Coronary artery (tissue), 2 donors: ENCODE data around the gene TARDBP.
"Not testable (repeated sequence)": the region's sequence is repeated elsewhere in the genome, so short reads cannot be mapped to it uniquely, and the experiment has no call there.

Experiments used
- DNase-seq: peaks from one replicate; pipeline ENCODE4 v3.0.0-alpha.2; 2017; ENCODE audit warnings: low spot score
- H3K27ac ChIP-seq, 2 donors: fragments of 200-600 bp; sonication (generic); one replicate each; pipeline ENCODE4 v1.5.1; 2016 to 2019
- H3K4me3 ChIP-seq: fragments of 200-600 bp; sonication (generic); 2 replicates; pipeline ENCODE4 v1.5.1; 2016; ENCODE audit warnings: mild to moderate bottlenecking, moderate library complexity
- TF ChIP-seq, protein P1 (sequence below): fragments of 200-600 bp; sonication (generic); IDR thresholded peaks from one replicate; pipeline ENCODE4 v1.5.1; 2019; ENCODE audit warnings: antibody characterized with exemption

TARDBP gene

DNA sequence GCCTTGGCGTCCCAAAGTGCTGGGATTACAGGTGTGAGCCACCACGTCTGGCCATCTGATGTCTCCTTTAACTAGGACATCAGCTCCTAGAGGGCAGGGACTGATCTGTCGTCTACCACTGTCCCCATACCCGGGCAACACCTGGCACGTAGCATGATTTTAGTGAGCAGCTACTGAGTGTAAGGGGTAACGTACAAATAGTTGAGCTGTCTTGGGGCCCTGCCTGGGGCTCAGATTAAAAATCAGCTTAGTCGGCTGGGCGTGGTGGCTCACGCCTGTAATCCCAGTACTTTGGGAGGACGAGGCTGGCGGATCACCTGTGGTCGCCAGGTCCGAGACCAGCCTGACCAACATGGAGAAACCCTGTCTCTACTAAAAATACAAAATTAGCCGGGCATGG is 45.6 kb downstream of the TARDBP start:
- Histone ChIP-seq H3K4me3 (no peak overlapping the region), H3K27ac (no peak overlapping the region)
- no peak for DNase-seq
- TF ChIP-seq, protein P1, sequence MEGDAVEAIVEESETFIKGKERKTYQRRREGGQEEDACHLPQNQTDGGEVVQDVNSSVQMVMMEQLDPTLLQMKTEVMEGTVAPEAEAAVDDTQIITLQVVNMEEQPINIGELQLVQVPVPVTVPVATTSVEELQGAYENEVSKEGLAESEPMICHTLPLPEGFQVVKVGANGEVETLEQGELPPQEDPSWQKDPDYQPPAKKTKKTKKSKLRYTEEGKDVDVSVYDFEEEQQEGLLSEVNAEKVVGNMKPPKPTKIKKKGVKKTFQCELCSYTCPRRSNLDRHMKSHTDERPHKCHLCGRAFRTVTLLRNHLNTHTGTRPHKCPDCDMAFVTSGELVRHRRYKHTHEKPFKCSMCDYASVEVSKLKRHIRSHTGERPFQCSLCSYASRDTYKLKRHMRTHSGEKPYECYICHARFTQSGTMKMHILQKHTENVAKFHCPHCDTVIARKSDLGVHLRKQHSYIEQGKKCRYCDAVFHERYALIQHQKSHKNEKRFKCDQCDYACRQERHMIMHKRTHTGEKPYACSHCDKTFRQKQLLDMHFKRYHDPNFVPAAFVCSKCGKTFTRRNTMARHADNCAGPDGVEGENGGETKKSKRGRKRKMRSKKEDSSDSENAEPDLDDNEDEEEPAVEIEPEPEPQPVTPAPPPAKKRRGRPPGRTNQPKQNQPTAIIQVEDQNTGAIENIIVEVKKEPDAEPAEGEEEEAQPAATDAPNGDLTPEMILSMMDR = no peak

GRCh38 chr1:11058595-11059154 is 46.2 kb downstream of the TARDBP start:
- Histone ChIP-seq H3K27ac (peak overlapping the region in 1 of 2 donors; percentile 50), H3K4me3 (peak overlapping the region; percentile 99)
- TF ChIP-seq, protein P1 = no peak
- no peak for DNase-seq

GRCh38 chr1:11059155-11059967 is 46.9 kb downstream of the TARDBP start:
- DNase-seq = no peak
- TF ChIP-seq, protein P1 = no peak
- Histone ChIP-seq H3K27ac (peak overlapping the region; percentile 25 to 50), H3K4me3 (peak overlapping the region; percentile 99)

DNA sequence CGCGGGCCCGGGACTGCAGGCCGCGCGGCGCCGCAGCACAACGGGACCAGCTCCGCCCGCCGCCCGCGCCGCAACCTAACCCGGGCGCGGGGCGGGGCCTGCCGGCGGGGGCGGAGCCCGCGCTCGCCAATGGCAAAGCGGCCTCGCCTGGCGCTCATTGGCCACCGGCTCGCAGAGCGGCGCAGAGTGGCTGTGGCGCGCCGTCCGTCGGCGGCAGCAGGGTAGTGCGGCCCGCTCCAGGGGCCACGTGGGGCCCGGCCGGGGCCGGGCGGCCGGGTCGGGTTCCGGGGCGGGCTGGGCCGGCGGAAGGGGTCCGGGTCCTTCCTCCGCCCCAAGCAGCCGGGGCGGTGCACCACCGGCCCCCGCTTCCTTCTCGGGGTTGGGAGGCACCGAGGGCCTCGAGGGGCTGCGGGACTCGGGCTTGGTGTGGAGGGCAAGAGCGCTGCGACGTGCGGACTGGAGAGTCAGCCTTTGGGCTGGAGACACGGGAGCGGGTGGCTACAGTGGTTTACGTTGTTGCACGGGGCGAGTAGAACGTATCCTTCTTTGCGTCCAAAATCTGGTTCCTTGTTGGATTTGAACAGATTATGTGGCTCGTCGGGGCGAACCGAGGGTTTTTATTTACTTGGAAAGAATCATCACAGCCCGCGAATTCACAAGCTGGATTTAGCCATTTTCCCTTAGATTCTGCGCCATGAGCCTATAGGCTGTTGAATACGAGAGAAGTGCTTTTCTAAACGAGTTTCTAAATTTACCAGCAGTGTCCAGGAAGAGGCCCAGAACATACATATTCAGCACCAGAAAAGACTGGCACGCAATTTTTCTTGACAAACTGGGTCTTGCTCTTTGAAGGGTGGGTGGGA is 47.7 kb downstream of the TARDBP start, which contains the start of gene SRM:
Gene SRM, minus strand, starts transcription at position 51 of the 863 bp plus-strand sequence. CDS start 75 bp downstream, outside the sequence.
- TF ChIP-seq, protein P1 = peak; percentile 40

DNA sequence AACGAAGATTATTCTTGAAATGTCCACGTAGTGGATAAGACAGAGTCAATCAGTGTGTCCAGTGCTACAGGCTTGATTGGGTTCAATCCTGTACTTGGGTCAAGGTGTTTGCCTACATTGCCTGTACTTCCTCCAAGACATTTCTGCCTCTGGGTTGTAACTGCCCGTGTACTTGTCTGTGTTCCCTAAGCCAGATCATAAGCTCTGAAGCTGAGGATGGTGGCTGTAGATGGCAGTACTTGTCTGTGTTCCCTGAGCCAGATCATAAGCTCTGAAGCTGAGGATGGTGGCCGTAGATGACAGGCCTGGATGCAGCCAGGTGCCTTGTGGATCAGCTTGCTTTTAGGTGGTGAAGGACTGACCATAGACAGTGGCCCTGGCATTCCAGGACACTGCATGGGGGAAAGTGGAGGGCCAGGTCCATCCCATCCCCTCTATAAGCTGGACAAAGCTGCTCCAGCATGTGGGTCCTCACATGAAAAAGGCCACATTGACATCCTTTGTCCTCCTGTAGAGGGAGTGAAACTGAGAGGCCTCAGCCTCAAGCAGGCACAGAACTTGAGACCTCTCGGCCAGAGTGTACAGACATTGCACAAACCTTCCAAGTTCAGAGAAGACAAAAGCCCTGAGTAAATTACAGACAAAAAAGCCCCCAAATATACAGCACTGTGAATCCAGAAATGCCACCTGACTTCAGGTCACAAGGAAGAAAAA is 49.4 kb downstream of the TARDBP start:
- H3K27ac ChIP-seq = no peak overlapping the region
- TF ChIP-seq, protein P1 = no peak
- no peak for DNase-seq
- H3K4me3 ChIP-seq = no peak overlapping the region

More for the DNA sequence above, 47.7 kb downstream of the TARDBP start, which contains the start of gene SRM:
- Histone ChIP-seq H3K27ac (peak within 1 kb of the TSS; percentile 32 to 77), H3K4me3 (peak within 1 kb of the TSS; percentile 99)
- DNase-seq = peak; percentile 89

GRCh38 chr1:11062965-11063401 is 50.5 kb downstream of the TARDBP start:
- Histone ChIP-seq H3K4me3 (no peak overlapping the region), H3K27ac (no peak overlapping the region)
- TF ChIP-seq, protein P1 = no peak
- no peak for DNase-seq

DNA sequence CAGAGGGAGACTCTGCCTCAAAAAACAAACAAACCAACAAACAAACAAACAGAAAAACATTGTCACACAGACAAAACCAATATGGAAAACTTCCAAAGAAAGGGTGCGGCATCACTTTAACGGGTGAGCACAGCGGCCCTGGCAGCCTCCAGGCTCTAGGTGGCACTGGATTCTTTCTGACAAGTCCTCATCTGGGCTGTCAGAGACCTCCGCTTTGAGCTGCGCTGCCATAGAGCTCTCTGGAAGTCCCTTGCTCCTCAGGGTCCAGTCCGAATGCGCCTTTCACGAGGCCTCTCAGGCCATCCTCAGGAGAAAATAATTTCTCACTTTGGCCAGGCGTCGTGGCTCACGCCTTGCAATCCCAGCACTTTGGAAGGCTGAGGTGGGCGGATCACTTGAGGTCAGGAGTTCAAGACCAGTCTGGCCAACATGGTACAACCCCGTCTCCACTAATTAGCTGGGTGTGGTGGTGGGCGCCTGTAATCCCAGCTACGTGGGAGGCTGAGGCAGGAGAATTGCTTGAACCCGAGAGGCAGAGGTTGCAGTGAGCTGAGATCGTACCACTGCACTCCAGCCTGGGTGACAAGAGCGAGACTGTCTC is 51.6 kb downstream of the TARDBP start:
- H3K4me3 ChIP-seq, DNase-seq, H3K27ac ChIP-seq: not testable (repeated sequence)
